Measurements from ENCODE around the gene AKAP9. TPM values are rescaled to one million over a fixed set of nuclear protein-coding genes. Genes with fewer than 3 reads are reported as not detected.

The AKAP9 gene
- total and polyA plus RNA-seq, 9 of the 15 experiments (the other 6 are each of a cell fraction or from before 2014, with no cell fraction given), result 25.5 to 80.9 (median 46.3) TPM

DNA sequence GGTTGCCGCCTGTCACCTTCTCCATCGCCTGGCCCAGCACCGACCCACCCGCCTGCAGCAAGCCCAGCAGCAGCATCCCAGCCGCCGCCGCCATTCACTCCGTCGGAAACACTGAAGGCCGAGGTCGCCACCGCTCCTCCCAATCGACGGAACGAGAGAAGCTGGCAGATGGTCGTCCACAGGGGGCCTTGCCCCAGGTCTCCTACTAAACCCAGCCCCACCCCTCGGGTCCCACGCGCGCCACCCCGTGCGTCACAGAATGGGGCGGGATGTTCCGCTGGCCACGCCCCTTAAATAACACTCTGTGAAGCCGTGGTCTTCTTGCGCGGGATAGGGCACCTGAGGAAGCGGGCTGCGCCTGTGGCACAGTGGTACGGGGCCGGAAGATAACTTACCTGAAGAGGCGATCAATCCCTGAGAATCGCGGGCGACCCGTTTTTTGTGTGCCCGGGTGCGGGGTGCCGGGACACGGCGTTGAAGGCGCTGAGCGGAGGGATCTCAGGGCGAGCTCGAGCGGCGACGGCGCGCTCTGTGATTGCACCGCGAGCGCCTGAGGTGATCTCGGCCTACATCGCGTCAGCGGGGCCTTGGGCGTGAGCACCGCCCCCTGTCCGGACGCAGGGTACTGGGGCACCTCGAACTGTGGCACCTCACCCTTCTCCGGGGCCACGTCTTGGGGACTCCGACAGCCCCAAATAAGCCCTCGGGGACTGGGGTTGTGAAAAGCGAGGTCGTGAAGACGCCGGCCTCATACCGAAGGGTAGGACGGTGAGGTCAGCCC lies 193.8 kb downstream of the AKAP9 start, which contains the start of gene CYP51A1 (continued):
- TF ChIP-seq SMARCC2 (IDR thresholded peaks at IDR 0.05; ENCODE audit: low read depth), result peak; percentile 22; the same call in 1 of the 2 replicates
- TF ChIP-seq NCOA4 (IDR thresholded peaks at IDR 0.05; ENCODE audit: partially characterized antibody), result no peak
- no peak for TF ChIP-seq SMAD2 (IDR thresholded peaks at IDR 0.05; ENCODE audit: low read depth, low read length)
- no peak for TF ChIP-seq HMG20B (CRISPR knock-in tag; IDR thresholded peaks at IDR 0.05)
- no peak for TF ChIP-seq ZKSCAN3 (CRISPR knock-in tag; IDR thresholded peaks at IDR 0.05)
- no peak for TF ChIP-seq CBX2 (IDR thresholded peaks at IDR 0.05; ENCODE audit: insufficient read depth, low read length, poor library complexity, severe bottlenecking)
- TF ChIP-seq NFIC (IDR thresholded peaks at IDR 0.05), result peak; percentile 57
- peak; percentile 96 for TF ChIP-seq ZZZ3 (IDR thresholded peaks at IDR 0.05)
- 0 out of 2 replicates have a peak, but pooled peaks have one; percentile 22 for TF ChIP-seq KAT7 (CRISPR knock-in tag; IDR thresholded peaks at IDR 0.05; ENCODE audit: borderline replicate concordance)
- TF ChIP-seq NCOA6 (IDR thresholded peaks at IDR 0.05), result peak; percentile 67; the same call in 1 of the 2 replicates
- peak; percentile 83 for TF ChIP-seq TARDBP (IDR thresholded peaks at IDR 0.05)
- no peak for TF ChIP-seq ZNF695 (CRISPR knock-in tag; IDR thresholded peaks at IDR 0.05)
- peak; percentile 57; the same call in 1 of the 2 replicates for TF ChIP-seq SAFB (IDR thresholded peaks at IDR 0.05; ENCODE audit: borderline replicate concordance, low read depth, low read length)
- TF ChIP-seq PHF8 (IDR thresholded peaks at IDR 0.05; ENCODE audit: borderline replicate concordance, low read length), result peak; percentile 85
- peak; percentile 92 for TF ChIP-seq CHD2 (IDR thresholded peaks at IDR 0.05; ENCODE audit: low read depth, low read length)
- TF ChIP-seq ZNF444 (CRISPR knock-in tag; IDR thresholded peaks at IDR 0.05), result no peak
- TF ChIP-seq ZNF143 (CRISPR knock-in tag; IDR thresholded peaks at IDR 0.05), result no peak
- peak; percentile 82; the same call in 1 of the 2 replicates for TF ChIP-seq SRSF3 (IDR thresholded peaks at IDR 0.05; ENCODE audit: insufficient read depth, low read length)
- TF ChIP-seq PURB (CRISPR knock-in tag; IDR thresholded peaks at IDR 0.05; ENCODE audit: low read depth), result no peak
- TF ChIP-seq EWSR1 (IDR thresholded peaks at IDR 0.05; ENCODE audit: borderline replicate concordance, low read depth, partially characterized antibody), result no peak
- peak; percentile 10; the same call in 1 of the 2 replicates for TF ChIP-seq RHOXF2B (CRISPR knock-in tag; conservative IDR thresholded peaks at IDR 0.05)
- TF ChIP-seq, protein P1, sequence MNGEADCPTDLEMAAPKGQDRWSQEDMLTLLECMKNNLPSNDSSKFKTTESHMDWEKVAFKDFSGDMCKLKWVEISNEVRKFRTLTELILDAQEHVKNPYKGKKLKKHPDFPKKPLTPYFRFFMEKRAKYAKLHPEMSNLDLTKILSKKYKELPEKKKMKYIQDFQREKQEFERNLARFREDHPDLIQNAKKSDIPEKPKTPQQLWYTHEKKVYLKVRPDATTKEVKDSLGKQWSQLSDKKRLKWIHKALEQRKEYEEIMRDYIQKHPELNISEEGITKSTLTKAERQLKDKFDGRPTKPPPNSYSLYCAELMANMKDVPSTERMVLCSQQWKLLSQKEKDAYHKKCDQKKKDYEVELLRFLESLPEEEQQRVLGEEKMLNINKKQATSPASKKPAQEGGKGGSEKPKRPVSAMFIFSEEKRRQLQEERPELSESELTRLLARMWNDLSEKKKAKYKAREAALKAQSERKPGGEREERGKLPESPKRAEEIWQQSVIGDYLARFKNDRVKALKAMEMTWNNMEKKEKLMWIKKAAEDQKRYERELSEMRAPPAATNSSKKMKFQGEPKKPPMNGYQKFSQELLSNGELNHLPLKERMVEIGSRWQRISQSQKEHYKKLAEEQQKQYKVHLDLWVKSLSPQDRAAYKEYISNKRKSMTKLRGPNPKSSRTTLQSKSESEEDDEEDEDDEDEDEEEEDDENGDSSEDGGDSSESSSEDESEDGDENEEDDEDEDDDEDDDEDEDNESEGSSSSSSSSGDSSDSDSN (IDR thresholded peaks at IDR 0.05; ENCODE audit: borderline replicate concordance in 1 of 2, low read depth in 2 of 2, low read length in 2 of 2), result 0 out of 4 replicates have a peak, but pooled peaks of 1 of the 2 experiments have one; percentile 71
- TF ChIP-seq, protein P2, sequence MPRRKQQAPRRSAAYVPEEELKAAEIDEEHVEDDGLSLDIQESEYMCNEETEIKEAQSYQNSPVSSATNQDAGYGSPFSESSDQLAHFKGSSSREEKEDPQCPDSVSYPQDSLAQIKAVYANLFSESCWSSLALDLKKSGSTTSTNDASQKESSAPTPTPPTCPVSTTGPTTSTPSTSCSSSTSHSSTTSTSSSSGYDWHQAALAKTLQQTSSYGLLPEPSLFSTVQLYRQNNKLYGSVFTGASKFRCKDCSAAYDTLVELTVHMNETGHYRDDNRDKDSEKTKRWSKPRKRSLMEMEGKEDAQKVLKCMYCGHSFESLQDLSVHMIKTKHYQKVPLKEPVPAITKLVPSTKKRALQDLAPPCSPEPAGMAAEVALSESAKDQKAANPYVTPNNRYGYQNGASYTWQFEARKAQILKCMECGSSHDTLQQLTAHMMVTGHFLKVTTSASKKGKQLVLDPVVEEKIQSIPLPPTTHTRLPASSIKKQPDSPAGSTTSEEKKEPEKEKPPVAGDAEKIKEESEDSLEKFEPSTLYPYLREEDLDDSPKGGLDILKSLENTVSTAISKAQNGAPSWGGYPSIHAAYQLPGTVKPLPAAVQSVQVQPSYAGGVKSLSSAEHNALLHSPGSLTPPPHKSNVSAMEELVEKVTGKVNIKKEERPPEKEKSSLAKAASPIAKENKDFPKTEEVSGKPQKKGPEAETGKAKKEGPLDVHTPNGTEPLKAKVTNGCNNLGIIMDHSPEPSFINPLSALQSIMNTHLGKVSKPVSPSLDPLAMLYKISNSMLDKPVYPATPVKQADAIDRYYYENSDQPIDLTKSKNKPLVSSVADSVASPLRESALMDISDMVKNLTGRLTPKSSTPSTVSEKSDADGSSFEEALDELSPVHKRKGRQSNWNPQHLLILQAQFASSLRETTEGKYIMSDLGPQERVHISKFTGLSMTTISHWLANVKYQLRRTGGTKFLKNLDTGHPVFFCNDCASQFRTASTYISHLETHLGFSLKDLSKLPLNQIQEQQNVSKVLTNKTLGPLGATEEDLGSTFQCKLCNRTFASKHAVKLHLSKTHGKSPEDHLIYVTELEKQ (CRISPR knock-in tag; IDR thresholded peaks at IDR 0.05), result no peak
- TF ChIP-seq ZNF311 (CRISPR knock-in tag; IDR thresholded peaks at IDR 0.05), result 0 out of 2 replicates have a peak, but pooled peaks have one; percentile 36
